RWPE1 (cell line): ENCODE results near the gene MAML3.

Source experiments
- CTCF ChIA-PET: fragments of 350-600 bp; sonication (Branson Sonifier 250); formaldehyde crosslinking; extraction: SDS; loops from one replicate; lab custom pipeline; 2021; lab: Yijun Ruan, JAX
- POLR2A ChIA-PET: fragments of 400-600 bp; formaldehyde crosslinking; extraction: SDS; loops from one replicate; lab custom pipeline; 2020; ENCODE audit warnings: antibody characterized with exemption; ENCODE audit not compliant: low non-redundant PET; lab: Yijun Ruan, JAX
- DNase-seq: peaks from one replicate; pipeline ENCODE4 v3.0.0; 2012; ENCODE audit warnings: low spot score
- H3K27ac ChIP-seq: fragments of 450-650 bp; 2 replicates; pipeline ENCODE4 v1.5.1; 2017
- CTCF ChIP-seq: fragments of 450-650 bp; conservative IDR thresholded peaks from 2 replicates; pipeline ENCODE4 v1.5.1; 2017; ENCODE audit warnings: low read depth, mild to moderate bottlenecking

MAML3 gene

GRCh38 chr4:139790291-139790690 is 363.7 kb downstream of the MAML3 start:
- DNase-seq: no peak
- ChIA-PET CTCF (no interaction called here), POLR2A (no interaction called here)
- no peak overlapping the region for H3K27ac ChIP-seq
- no peak for TF ChIP-seq CTCF

- TF ChIP-seq CTCF: no peak
- no peak overlapping the region for H3K27ac ChIP-seq
- CTCF ChIA-PET: interaction anchor here (0.6 kb wide), 1 partner anchor 10 kb away, joined by 4 read pairs; no protein-coding TSS in a partner anchor
- POLR2A ChIA-PET: no interaction called here
- DNase-seq: no peak
Observed at GRCh38 chr4:139789096-139789654, 364.8 kb downstream of the MAML3 start.

GRCh38 chr4:139786494-139787354 is 367.3 kb downstream of the MAML3 start:
- CTCF ChIA-PET: no interaction called here
- TF ChIP-seq CTCF: no peak
- H3K27ac ChIP-seq: no peak overlapping the region
- DNase-seq: no peak
- POLR2A ChIA-PET: no interaction called here

- CTCF ChIA-PET: no interaction called here
- POLR2A ChIA-PET: interaction anchor here (0.6 kb wide), 1 partner anchor 640 kb away, joined by 4 read pairs; no protein-coding TSS in a partner anchor
- no peak for TF ChIP-seq CTCF
- no peak for DNase-seq
- H3K27ac ChIP-seq: no peak overlapping the region
Observed at GRCh38 chr4:139785356-139785755, 368.6 kb downstream of the MAML3 start.

- no peak for TF ChIP-seq CTCF
- DNase-seq: no peak
- ChIA-PET CTCF (no interaction called here), POLR2A (no interaction called here)
- no peak overlapping the region for H3K27ac ChIP-seq
Observed at GRCh38 chr4:139783741-139784484, 370.1 kb downstream of the MAML3 start.

- POLR2A ChIA-PET: no interaction called here
- DNase-seq: no peak
- no peak overlapping the region for H3K27ac ChIP-seq
- CTCF ChIA-PET: no interaction called here
- TF ChIP-seq CTCF: no peak
Observed at GRCh38 chr4:139782926-139783522, 371.0 kb downstream of the MAML3 start.
